HG03025 (cell line): ENCODE results near the gene BHLHE23.

Experiments
- ATAC-seq: cut with Tn5 transposase; IDR thresholded peaks from one replicate; pipeline ENCODE4 v1.9.1; 2021; ENCODE audit warnings: mild to moderate bottlenecking, moderate library complexity; ENCODE audit not compliant: unreplicated experiment, low FRiP score

Gene BHLHE23

DNA sequence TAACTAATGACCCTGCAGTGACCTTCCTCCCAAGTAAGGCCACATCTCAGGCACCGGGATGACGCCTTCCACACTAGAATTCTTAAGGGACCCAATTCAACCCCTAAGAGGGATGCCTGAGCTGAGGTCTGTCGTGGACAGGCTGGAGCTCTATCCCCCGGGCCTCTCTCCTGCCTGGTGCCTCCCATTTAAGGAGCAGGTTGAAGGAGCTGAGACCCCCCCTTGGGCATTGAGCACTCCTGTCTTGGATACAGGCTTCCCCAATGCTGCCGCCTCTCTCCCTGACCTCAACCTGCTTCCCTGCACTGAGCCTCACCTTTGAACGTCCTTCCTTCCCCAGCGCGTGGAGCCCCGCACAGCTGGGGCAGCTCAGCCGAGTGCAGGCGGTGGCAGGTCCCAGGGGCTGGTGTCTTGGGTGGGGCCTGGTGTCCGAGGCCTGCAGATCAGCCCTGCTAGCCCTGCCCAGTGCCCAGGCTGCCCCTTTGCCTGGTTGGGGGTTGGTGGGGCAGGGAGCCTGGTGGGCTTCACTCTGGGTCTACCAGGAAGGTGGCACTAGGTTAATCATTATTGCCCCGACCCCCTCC, 19.9 kb upstream of the BHLHE23 start:
- ATAC-seq: no peak

DNA sequence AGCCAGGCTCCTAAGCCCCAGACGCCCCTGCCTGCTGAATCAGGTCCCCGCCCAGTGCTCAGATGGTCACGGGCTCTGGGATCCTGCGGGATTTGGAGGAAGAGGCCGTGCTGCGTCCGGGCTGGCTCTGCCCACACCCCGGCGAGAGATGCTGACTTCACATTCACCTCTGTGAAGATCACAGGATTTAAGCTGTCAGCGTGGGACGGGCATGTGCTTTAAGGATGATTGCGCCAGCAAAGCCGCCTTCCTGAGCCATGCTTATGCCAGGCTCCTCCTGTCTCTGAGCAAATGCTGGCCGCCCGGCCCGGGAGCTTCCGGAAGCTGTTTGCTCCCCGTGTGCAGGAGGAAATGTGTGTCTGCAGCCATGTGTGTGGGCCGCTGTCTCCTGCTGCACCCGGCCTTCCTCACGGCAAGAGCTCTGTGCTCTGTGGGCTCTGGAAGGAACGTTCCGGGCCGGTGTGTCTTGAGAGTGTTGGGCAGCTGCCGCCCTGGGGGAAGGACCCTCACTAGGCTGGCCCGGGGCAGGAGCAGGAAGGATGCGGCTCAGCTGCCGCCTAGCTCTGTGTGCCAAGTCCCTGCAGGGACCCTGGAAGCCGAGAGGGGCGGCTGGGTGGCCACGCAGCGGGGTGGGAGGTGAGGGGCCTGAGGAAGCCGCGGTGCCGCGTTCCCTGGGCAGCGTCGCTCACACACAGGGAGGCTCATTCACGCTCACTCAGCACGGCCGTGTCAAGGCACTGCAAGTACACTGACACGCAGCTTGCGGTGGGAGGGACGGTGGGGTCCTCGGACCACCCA, 19.0 kb upstream of the BHLHE23 start:
- no peak for ATAC-seq

DNA sequence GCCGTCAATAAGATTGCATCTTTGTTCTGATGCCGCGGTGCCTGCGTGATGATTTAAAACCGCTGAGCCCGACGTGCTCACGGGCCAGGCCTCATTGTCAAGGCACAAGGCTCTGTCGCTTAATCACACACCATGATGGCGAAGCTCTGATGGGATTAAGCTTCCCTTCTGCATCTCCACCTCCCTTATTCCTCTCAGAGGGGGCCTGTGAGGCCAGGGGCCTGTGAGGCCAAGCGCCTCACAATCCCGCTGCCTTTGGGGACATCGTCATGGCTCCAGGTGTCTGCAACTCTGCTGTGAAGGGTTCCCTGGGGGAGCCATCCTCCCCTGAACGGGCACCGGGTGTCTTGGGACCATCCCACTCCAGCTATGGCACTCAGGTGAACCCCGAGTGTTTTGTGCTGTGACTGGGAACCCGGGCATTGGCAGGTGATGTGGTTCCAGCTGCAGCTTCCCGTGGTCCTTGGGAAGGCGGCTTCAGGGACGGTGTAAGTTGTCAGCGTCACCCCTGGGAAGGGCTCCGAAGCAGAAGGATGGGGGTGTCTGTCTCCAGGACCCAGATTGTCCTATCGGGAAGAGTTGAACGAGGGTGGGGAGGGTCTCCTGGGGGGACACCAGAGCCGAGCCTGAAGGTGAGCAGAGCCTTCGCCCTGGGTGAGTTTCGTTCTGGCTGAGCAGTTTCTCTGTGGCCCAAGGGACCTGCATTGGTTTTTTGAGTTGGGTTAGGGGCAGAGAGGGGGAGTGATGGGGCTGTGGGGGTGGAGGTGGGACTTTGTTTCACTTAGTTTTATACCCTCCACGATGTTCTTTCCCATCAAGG, 18.0 kb upstream of the BHLHE23 start:
- ATAC-seq: no peak

DNA sequence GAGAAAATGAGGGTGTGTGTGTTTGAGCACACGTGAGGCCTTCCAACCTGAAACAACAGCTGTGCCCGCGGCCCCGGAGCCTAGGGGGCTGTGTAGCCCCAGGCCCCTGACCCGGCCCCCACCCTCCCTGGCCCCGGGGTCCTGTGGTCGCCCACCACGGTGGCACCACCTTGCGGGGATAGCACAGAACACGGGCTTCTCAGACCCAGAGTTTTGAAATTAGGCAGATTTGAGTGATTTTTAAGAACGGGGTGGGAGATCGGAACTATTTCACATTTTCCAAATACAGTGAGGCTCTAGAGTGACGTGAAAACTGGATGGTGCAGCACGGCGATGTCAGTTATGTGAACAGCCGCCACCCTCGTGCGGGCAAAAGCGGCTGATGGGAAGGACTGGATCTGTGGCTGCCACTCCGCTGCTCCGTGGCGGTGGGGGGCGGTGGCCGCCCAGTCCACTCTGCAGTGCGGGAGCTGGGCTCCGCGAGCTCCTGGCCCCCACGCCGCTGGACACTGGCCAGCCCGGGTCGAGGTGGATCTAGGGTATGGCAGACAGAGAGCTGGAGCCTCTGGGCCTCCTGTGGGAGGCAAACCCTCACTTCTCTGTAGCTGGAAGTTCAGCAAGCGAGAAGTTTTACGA, 17.3 kb upstream of the BHLHE23 start:
- ATAC-seq: no peak

DNA sequence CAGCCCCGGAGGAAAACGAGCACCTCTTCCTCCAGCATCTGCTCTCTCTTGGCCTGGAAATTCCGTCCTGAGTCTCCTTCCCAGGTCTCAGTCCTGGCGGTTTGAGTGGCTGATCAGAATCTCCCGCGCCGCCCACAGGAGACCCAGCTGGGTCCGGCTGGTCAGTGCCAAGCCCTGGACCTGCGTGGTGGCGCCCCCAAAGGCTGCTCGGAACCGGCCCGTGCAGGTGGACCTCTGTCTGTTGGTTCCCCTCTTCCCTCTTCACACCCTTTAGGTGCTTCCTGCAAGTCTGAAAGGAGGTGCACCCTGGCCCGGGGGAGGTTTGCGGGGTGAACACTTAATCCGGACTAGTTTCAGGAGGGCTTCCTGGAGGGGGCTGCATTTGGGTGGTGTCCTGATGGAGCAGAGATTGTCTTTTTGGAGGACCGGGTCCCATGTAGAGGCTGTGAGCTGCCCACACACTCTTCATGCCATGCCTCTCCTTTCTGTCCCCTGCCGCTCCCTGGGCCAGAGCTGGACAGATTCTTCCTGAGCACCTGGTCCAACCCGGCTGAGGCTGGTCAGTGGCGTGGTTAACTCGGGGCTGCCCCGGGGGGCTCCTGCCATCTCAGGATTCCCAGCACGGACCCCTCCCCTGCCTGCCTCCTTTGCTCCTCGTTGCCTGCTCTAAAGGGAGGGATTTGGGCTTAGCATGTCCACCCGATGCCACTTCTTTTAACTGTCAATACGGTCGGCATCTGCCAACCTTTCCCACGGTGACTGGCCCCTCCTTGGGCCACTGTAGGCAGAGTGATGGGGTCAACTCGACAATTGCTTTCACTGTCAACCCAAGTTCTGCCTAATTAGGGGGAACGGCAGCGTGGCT, 16.5 kb upstream of the BHLHE23 start:
- ATAC-seq: no peak

DNA sequence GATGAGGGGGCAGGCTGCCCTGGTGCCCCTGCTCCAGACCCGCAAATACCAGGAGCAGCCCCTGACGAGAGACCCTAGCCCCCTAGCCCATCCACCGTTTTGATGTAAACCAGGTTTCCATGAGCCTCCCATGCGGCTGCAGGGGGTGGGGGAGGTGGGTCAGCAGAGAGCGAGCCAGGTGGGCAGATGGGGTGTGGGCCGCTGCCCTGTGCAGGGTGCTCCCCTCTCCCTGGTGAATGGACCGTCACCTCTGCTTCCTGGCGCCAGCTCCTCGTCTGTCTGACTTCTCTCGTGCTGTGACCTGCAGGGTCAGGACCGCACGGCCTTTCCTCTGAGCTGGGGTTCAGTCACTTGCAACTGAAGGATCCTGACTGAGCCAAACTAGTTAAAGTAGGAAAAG, 15.7 kb upstream of the BHLHE23 start:
- no peak for ATAC-seq

DNA sequence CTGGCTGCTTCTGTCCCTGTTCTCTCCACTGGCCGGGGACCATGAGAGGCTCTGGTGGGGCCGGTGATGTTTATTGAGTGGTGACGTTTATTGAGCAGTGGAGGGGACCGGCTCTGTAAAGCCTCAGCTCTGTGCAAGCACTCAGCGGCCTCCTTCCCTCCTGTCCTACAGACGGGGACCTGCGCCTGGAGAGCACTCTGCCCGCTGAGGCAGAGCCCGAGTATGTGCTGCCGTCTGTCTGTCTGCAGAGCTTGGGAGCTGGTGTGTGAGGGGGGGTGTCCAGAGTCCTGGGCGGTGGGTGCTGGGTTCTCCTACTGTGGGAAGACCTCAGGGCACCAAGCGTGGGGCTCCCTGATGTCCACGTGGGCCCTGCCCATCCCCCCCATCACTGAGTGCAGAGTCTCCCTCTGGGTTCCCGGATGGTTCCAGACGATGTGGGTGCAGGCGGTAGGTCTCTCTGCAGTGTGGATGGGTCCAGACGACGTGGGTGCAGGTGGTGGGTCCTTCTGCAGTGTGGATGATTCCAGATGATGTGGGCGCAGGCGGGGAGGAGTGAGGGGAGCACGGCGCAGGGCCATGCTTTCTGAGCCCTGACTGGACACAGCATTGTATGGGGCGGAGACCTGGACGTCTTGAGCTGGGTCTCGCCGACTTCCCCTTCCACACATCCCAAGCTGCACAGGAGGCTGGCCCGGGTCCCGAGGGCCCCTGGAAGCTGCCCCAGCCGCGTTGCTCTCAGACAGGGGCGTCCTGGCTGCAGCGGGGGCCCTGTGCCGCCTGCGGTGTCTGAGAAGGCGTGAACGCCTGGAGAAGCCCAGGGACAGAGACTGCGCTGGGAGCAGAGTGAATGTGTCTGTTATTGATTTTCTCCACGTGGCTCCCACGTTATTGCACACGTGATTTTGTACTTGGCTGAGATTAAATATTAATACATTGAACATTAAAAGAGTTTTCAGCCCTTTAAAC, 14.9 kb upstream of the BHLHE23 start:
- no peak for ATAC-seq

DNA sequence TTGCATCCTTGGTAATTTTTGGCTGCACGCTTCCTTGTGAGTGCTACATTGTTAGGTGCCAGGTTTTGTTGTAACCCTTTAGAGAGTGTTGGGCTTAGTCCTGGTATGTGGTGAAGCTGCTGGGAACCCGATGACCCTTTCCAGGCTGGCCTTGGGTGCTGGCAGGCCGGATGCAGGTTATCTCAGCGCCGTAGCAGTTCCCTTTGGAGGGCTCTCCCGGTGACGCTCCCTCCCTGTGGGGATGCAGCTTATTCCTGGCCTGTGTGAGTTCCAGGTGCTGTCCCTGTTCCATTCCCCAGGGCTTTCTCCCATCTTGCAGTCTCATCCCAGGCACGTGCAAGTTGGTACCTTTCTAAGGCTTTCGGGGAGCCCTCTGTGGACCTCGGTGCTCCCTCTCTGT, 13.9 kb upstream of the BHLHE23 start:
- ATAC-seq: no peak

DNA sequence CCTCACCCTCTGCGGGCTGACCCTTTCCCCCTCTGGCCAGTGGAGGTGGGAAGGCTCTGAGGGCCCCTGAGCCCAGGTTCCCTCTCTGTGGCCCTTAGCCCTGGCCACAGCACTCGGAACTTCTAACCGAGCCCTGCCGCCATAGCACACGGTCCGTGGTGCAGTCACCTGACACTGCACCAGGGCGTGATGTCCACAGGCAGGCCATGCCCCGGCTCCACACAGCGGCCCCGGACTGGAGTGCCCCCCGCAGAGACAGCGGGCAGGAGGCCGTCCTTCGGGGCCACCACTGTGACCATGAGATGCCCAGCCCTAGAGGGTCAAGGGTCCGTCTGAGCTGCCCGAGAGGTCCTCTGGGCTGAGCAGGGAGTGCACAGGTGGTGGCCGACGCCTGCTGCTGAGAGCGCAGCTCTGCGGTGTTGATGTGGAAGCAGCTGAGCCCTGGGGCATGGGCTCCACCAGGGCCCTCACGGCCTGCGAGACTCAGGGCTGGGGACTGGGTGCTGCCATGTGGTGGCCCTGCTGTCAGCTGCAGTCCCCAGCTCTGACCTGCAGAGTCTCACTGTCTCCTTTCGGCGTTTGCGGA, 11.2 kb upstream of the BHLHE23 start:
- no peak for ATAC-seq

DNA sequence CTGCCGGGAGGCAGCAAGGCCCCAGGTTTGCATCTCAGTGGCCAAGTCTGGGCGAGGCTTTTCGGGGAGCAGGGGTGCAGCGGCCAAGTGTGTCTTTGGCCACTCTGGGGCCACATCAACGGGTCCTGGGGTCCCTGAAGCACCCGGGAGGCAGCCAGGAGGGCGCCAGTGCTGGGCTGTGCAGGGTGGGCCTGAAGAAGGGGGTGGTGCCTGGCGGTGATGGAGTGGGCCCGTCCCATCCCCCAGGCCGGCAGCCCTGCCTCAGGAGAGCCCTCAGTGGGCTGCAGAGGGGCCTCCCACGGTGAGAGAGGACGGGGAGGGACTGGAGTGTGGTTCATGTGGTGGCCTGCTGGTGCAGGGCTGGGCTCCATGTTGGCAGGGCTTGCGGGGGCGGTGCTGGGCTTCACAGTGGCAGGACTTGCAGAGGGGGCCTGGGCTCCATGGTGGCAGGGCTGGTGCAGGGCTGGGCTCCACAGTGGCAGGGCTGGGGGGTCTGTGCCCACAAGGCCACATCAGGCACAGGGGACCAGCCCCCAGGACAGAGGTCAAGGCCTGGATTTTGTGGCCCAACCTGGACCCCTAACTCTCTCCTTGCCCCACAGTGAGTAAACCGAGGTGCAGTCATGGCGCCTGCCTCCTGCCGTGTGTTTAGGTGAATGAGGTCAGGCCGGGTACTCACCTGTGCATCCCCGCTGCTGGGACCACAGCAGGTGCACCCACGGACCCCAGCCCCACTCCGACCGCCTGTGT, 10.5 kb upstream of the BHLHE23 start:
- no peak for ATAC-seq

DNA sequence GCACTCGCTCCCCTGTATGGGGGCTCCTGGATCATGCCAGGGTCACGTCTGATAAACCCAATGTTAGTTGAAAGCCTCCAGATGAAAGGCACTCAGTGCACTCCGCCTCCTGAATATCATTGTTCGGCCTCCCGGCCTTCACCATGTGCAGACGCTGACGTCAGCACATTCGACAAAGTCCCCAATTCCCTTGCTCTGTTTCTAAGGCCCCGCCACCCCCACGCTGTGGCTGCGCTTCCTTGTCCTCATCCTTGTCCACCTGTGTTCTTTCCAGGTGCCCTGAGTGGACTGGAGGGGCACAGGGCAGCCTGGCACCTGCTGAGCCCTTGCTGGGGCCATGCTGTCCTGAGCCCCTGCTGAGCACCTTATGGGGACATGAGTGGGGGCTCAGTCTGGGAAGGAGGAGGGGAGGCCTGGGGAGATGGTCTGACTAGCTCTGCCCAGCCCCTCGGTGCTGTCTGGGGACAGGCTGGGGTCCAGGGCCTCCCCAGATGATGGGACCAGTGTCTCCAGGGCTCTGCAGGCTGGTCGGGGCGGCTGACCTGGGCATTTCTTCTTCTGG, 9.8 kb upstream of the BHLHE23 start:
- ATAC-seq: no peak

DNA sequence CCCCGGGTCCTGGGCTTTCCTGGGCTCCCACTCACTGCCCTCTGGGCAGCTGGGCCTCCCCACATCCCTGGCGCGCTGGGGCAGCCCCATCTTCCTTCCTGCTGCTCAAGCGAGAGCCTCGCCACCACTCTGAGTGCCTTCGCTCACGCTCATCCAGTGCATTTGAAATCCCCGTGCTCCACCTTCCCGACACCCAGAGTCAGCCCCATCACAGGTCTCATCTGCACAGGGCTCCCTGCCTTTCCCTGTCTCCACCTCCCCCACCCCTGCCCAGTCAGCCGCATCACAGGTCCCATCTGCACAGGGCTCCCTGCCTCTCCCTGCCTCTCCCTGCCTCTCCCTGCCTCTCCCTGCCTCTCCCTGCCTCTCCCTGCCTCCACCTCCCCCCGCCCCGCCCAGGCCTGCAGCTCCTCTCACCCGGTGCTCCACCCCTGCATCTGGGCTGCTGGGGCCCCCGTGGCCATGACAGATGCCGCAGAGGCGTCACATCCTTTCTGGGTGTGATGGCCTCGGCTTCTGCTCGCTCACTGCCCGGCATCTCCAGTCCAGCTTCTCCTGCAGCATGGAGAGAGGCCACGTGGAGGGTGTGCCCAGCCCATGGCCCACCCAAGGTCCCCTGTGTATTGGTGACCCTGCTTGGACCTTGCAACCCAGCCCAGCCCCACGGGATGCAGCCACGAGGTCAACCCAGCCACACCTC, 9.0 kb upstream of the BHLHE23 start:
- ATAC-seq: no peak

DNA sequence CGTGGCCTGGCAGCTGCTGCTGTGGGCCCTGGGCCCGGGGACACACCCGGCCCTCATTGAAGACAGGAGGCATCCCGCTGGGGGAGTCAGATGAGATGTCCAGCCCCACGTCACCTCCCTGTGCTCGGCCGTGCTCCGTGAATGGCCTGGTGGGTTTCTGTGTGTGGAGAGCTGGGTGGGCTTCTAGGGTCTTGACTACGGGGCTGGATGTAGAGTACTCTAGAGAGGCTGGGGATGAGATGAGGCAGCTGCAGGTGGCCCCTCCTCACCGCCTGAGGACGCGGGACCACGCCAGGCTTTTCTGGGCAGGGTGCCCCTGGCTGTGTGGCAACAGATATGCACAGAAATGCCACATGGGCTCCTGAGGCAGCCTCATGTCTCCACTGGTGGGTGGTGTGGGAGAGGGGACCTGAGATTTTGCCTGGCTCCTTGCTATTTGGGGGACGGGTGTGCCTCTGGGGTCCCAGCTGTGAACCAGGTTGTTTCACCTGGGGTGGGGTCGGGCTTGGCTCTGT, 8.4 kb upstream of the BHLHE23 start:
- no peak for ATAC-seq

DNA sequence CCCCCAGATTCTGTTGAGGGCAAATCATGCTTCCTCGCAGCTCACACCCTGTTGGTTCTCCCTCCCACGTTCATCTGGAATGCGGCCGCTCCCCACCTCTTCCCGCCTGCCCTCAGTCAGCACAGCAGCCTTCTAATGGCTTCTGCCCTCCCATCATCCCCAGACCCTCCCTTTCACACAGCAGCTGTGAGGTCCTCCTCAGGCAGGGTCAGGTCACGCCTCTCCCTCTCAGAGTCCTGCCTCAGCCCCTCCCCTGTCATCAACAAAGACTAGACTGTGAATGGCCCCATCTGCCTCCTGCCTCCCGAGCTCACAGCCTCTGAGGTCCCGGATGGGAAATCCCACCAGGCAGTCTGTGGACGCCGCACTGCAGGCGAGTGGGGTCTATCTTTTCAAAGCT, 7.9 kb upstream of the BHLHE23 start:
- no peak for ATAC-seq

DNA sequence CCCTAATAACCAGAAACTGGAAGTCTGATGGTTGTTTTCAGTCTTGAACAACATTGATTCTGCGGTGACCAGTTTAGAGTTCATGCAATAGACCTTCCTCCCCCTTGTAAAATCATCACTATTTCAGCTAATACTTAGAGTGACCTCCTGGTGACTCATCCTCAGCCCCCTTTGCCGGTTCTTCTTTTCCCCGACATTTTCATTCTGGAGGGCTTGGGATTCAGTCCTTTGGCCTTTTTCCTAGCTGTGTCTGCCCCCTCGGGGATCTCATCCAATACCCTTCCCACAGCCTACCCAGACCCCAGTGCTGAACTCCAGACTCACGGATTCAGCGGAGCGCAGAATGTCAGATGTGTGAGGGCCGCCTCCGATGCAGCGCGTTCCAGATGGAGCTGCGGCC, 7.5 kb upstream of the BHLHE23 start:
- no peak for ATAC-seq

DNA sequence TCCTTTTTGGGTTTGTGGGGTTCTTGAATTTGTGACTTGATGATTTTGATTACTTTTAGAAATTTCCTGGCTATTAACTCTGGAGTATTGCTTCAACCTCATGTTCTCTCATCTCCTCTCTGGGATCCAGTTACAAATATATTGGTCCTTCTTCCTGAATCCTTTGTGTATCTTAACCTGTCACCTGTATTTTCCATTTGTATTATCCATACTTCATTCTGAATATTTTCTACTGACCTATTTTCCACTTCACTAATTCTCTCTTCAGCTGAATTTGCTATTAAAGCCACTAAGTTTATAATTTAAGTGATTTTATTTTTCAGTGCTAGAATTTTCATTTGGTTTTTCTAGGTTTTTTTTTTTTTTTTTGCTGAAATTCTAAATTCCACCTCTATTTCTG, 6.4 kb upstream of the BHLHE23 start:
- no peak for ATAC-seq

DNA sequence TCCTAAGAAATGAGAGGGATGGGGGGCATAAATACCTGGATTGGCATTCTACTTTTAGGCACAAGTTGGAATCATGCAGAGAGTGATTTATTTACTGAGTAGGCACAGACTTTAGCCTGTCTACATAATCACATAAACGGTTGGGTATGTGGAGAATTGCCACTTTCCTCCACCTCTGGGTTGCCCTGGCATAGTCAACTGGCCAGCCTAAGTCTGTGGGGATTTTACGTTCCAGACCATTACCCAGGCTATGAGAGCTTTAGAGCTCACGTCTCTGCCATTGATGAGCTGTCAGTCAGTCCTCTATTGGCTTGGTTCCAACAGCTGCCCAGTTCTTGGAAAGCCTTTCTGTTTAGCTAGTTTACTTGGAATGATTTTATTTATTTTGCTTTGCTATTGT, 5.0 kb upstream of the BHLHE23 start:
- no peak for ATAC-seq
